Mucosa of descending colon (tissue), 3 donors: ENCODE results near the gene ARHGAP31. TPM values are rescaled to one million over a fixed set of nuclear protein-coding genes. Genes with fewer than 3 reads are reported as not detected.
A peak's percentile ranks its signal among the peaks of the same experiment; 100 is the strongest.

Source experiments
- ATAC-seq: fragments of 200-7000 bp; cut with Tn5 transposase; one replicate; pipeline ENCODE4 v1.9.1; 2020; ENCODE audit warnings: mild to moderate bottlenecking, moderate library complexity
- DNase-seq, 3 donors: peaks; one replicate each; pipeline ENCODE4 v3.0.0-alpha.2; 2020
- H3K36me3 ChIP-seq: fragments of 200-600 bp; one replicate; pipeline ENCODE4 v1.8.0; 2021; ENCODE audit warnings: low read depth, mild to moderate bottlenecking
- H3K4me1 ChIP-seq: fragments of 200-600 bp; one replicate; pipeline ENCODE4 v1.8.0; 2021; ENCODE audit warnings: low read depth, mild to moderate bottlenecking
- H3K4me3 ChIP-seq: fragments of 200-600 bp; one replicate; pipeline ENCODE4 v1.8.0; 2021; ENCODE audit warnings: mild to moderate bottlenecking
- H3K9me3 ChIP-seq: fragments of 200-600 bp; one replicate; pipeline ENCODE4 v1.8.0; 2021; ENCODE audit warnings: mild to moderate bottlenecking
- intact Hi-C, 2 donors: fragments of 100-400 bp; cut with DNase I in 1 of 2; cut with micrococcal nuclease in 1 of 2; formaldehyde crosslinking; loops; one replicate each; pipeline versions ENCODE4 v1.11.0 to v1.11.1; 2022; cut with DNase I, micrococcal nuclease
- total RNA-seq, 3 donors: library from RNA; stranded (reverse); fragmentation: NEBNext Ultra II Directional in 2 of 3; extraction: Animal tissue kit (Norgen Biotek cat#: 25700) in 2 of 3; gene quantifications; one replicate each; pipeline versions ENCODE4 v1.2.1 to v1.2.4, GENCODE V29; 2021 to 2023
- TF ChIP-seq, protein P1 (sequence below): fragments of 200-600 bp; IDR thresholded peaks from one replicate; pipeline ENCODE4 v1.8.0; 2022; ENCODE audit warnings: antibody characterized with exemption, mild to moderate bottlenecking
- donor health status: DM: no; HTN: no; CAD: no; lungs with moderate emphysema.
- donor health status: DM: no; HTN: no; CAD: no.
- donor health status: DM: no; HTN: yes; CAD: no.

The ARHGAP31 gene
- total RNA-seq, 3 donors from 2014 or later, result 7.7 to 25.8 (median 11.8) TPM

DNA sequence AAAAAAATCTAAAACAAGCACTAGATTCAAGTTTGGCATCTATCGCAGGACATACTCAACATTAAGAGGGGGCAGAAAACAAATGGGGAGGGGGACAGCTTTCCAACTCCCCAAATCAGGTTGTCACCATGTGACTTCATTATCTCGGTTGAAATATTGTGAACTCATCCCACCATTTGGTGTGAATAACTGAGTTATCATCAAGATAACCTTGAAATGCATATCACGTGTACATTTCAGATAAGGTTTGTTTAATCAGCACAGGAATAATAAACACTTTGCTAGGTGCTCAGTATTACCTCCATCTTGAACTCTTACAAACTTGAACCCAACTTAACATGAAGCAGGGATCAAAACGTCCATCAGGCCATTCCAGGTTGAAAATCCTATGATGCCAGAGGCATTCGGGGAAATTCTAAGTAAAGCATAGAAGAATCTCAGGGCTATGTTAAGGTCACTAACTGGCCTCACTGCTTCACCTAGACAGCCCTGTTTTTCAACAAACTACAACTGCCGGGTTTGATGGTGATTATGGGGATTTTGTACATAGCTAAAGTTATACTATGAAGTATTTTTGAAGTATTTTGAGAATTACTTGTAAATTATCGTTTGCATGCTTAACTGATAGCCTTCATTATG lies 3.0 kb upstream of the ARHGAP31 start:
- ATAC-seq (no peak), DNase-seq (no peak)
- no peaks in the 10 kb centered on the region for H3K4me1 ChIP-seq
- intact Hi-C loops, result no loop called here
- no peak overlapping the region for H3K4me3 ChIP-seq
- peaks cover 8% of the 10 kb centered on the region for H3K9me3 ChIP-seq
- TF ChIP-seq, protein P1, sequence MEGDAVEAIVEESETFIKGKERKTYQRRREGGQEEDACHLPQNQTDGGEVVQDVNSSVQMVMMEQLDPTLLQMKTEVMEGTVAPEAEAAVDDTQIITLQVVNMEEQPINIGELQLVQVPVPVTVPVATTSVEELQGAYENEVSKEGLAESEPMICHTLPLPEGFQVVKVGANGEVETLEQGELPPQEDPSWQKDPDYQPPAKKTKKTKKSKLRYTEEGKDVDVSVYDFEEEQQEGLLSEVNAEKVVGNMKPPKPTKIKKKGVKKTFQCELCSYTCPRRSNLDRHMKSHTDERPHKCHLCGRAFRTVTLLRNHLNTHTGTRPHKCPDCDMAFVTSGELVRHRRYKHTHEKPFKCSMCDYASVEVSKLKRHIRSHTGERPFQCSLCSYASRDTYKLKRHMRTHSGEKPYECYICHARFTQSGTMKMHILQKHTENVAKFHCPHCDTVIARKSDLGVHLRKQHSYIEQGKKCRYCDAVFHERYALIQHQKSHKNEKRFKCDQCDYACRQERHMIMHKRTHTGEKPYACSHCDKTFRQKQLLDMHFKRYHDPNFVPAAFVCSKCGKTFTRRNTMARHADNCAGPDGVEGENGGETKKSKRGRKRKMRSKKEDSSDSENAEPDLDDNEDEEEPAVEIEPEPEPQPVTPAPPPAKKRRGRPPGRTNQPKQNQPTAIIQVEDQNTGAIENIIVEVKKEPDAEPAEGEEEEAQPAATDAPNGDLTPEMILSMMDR, result no peak
- H3K36me3 ChIP-seq, result no peaks in the 10 kb centered on the region

DNA sequence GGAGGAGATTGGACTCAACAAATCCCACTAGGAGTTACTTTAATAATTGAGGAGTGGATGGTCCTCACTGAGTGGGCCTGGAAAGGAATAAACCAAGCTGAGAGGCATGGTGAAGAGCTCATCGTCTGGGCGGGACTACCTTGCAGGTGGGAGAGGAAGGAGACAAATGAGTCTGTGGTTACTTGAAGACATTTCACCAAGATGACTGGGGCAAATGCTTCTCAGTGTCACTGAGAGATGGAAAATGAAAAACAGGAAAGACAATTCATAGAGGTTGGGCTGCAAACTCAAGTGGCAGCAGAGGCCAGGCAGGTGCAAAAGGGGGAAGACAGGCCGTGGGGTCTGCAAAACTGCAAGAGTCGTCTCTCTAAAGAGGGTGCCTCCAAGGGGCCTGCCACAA lies 1.5 kb upstream of the ARHGAP31 start:
- ATAC-seq (no peak), DNase-seq (no peak)
- no peaks in the 10 kb centered on the region for H3K36me3 ChIP-seq
- no peak overlapping the region for H3K4me3 ChIP-seq
- TF ChIP-seq, protein P1, result no peak
- no peaks in the 10 kb centered on the region for H3K4me1 ChIP-seq
- intact Hi-C loops, result no loop called here
- H3K9me3 ChIP-seq, result peaks cover under 1% of the 10 kb centered on the region

GRCh38 chr3:119293105-119293870 lies 895 bp upstream of the ARHGAP31 start:
- Histone ChIP-seq H3K4me3 (no peak overlapping the region), H3K4me1 (no peaks in the 10 kb centered on the region), H3K9me3 (no peaks in the 10 kb centered on the region), H3K36me3 (no peaks in the 10 kb centered on the region)
- no peak for ATAC-seq
- intact Hi-C loops, result no loop called here
- DNase-seq, result no peak
- TF ChIP-seq, protein P1, result no peak

DNA sequence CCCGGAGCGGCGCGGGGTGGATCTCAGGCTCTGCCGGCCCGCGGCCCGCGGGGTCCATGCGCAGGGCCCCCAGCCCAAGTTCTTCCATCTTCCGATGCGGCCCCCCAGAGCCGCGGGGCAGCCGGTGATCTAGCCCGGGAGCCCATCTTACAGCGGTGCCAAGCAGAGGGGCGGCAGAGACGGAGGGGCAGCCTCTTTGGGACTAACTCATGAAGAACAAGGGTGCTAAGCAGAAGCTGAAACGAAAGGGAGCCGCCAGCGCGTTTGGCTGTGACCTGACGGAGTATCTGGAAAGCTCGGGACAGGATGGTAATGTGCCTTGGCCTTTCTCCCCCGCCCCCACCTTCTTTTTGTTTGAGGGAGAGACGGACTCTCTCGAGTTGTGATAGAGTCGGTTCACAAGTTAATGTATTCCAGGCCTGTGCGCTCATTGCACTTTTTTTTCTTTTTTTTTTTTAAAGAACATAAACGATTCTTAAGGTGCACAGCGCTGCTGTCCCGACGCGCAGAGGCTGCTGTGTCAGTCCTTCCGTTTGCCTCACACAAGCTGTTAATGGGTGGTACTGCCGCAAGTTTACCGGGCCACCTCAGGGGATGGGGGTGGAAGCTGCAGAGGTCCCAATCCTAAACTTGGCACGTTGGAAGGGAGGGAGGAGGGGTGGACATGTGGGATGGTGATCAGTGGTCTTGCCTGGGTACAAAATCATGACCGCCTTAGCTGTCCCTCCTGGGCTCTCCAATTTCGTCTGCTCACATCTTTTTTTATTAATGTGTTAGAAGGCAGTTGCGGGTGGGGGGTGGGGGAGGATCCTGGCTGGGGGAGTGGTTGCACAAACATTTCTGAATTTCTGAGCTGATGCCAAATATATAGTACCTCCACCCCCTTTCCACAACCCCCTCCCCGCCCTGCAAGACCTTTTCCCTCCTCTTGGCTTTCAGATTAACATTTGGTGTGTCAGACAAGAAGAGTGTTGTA lies 801 bp downstream of the ARHGAP31 start:
- no peaks in the 10 kb centered on the region for H3K4me1 ChIP-seq
- H3K36me3 ChIP-seq, result no peaks in the 10 kb centered on the region
- ATAC-seq (peak; percentile 54), DNase-seq (peak; percentile 44 to 66 (median 54))
- peak overlapping the region; percentile 30 for H3K4me3 ChIP-seq
- no peaks in the 10 kb centered on the region for H3K9me3 ChIP-seq
- intact Hi-C loops, result no loop called here
- TF ChIP-seq, protein P1, result no peak
